DMS53 treated with DMSO at 0.1 percent for 48 hours (cell line): ENCODE results near the gene ZNF282.
A peak's percentile ranks its signal among the peaks of the same experiment; 100 is the strongest.

Source experiments
- DNase-seq: peaks from one replicate; lab custom pipeline; 2025; ENCODE audit not compliant: unreplicated experiment; lab: John Stamatoyannopoulos, UW

ZNF282 gene

GRCh38 chr7:149195180-149196150 lies at the start of gene ZNF282:
Gene ZNF282 (plus strand): TSS chr7:149195546. CDS start chr7:149195590, 44 bp downstream.
- peak; percentile 92 for DNase-seq

- DNase-seq, result peak; percentile 81
These were observed 48.1 kb upstream of the ZNF282 start, which contains the start of gene ZNF398 for GRCh38 chr7:149147072-149147751. Gene ZNF398 (plus strand): TSS chr7:149147453. CDS start chr7:149147743, 290 bp downstream.

- DNase-seq, result peak; percentile 30
These were observed 47.3 kb upstream of the ZNF282 start for GRCh38 chr7:149147752-149148653.

GRCh38 chr7:149150981-149151380 lies 44.4 kb upstream of the ZNF282 start:
- DNase-seq, result no peak

- DNase-seq, result no peak
These were observed 42.0 kb upstream of the ZNF282 start for GRCh38 chr7:149153346-149153745.

- no peak for DNase-seq
These were observed 41.3 kb upstream of the ZNF282 start for GRCh38 chr7:149154056-149154455.

GRCh38 chr7:149156898-149157297 lies 38.4 kb upstream of the ZNF282 start:
- no peak for DNase-seq

GRCh38 chr7:149161241-149161848 lies 34.0 kb upstream of the ZNF282 start:
- DNase-seq, result no peak

GRCh38 chr7:149166142-149166541 lies 29.2 kb upstream of the ZNF282 start:
- DNase-seq, result no peak

GRCh38 chr7:149166630-149167352 lies 28.6 kb upstream of the ZNF282 start:
- DNase-seq, result no peak

- peak; percentile 31 for DNase-seq
These were observed 23.3 kb upstream of the ZNF282 start for GRCh38 chr7:149171892-149172533.

- no peak for DNase-seq
These were observed 22.8 kb upstream of the ZNF282 start for GRCh38 chr7:149172534-149172920.

GRCh38 chr7:149175150-149175549 lies 20.2 kb upstream of the ZNF282 start:
- no peak for DNase-seq

- no peak for DNase-seq
These were observed 16.1 kb upstream of the ZNF282 start for GRCh38 chr7:149179241-149179640.

GRCh38 chr7:149180722-149181449 lies 14.5 kb upstream of the ZNF282 start:
- no peak for DNase-seq

- DNase-seq, result no peak
These were observed 13.9 kb upstream of the ZNF282 start for GRCh38 chr7:149181450-149181790.

- no peak for DNase-seq
These were observed 11.1 kb upstream of the ZNF282 start for GRCh38 chr7:149184274-149184673.

- no peak for DNase-seq
These were observed 7.1 kb upstream of the ZNF282 start for GRCh38 chr7:149188213-149188612.
